GM12874 (cell line): ENCODE results near the gene MREG.

Experiments used
- TF ChIP-seq, protein P1 (sequence below): IDR thresholded peaks from 2 replicates; pipeline ENCODE4 v1.5.1; 2011; ENCODE audit warnings: low read depth, mild to moderate bottlenecking, control low read depth, low read length, moderate library complexity; ENCODE audit not compliant: insufficient read depth

MREG gene

DNA sequence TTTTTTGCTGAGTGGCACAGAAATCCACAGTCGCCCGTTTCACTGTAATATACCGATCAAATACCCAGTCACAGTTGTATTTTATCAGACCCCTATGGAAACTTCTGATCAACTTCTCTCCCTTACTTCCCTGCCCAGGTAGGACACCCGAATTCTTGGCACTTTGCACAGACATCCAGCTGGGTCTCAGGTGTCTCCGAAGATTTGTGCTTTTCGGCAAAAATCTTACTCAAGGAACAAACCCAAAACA, 596 bp downstream of the MREG start:
- TF ChIP-seq, protein P1, sequence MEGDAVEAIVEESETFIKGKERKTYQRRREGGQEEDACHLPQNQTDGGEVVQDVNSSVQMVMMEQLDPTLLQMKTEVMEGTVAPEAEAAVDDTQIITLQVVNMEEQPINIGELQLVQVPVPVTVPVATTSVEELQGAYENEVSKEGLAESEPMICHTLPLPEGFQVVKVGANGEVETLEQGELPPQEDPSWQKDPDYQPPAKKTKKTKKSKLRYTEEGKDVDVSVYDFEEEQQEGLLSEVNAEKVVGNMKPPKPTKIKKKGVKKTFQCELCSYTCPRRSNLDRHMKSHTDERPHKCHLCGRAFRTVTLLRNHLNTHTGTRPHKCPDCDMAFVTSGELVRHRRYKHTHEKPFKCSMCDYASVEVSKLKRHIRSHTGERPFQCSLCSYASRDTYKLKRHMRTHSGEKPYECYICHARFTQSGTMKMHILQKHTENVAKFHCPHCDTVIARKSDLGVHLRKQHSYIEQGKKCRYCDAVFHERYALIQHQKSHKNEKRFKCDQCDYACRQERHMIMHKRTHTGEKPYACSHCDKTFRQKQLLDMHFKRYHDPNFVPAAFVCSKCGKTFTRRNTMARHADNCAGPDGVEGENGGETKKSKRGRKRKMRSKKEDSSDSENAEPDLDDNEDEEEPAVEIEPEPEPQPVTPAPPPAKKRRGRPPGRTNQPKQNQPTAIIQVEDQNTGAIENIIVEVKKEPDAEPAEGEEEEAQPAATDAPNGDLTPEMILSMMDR, result no peak

DNA sequence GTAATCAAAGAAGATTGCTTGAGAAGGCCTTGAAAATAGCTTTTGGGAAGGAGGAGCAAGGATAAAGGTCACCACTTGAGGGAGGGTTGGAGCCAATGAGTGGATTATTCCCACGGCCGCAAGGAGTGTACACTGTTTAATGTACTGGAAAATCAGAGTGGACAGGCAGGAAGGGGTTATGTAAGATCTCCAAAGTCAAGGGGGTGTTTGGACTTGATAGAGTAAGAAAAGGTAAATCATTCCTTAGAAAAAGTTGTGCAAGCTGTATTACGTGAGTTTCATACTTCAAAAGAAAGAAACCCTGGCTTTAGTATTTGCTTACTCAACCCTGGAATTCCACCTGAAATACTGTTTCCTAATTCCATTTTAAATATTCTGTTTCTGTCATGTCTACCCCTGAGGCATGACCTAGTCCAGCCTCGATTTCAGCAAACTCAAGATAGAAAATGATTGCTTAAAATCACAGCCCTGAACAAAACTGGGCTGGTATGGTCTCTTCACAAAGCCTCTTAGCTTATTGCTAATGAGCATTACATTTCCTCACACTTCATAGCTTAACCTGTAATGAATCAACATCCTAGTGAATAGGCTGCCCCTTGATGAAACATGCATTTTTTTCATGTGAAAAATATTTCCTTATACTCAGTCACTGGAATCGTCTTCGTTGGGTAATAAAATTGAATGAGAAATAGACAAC, 1.1 kb downstream of the MREG start:
- TF ChIP-seq, protein P1, result no peak

DNA sequence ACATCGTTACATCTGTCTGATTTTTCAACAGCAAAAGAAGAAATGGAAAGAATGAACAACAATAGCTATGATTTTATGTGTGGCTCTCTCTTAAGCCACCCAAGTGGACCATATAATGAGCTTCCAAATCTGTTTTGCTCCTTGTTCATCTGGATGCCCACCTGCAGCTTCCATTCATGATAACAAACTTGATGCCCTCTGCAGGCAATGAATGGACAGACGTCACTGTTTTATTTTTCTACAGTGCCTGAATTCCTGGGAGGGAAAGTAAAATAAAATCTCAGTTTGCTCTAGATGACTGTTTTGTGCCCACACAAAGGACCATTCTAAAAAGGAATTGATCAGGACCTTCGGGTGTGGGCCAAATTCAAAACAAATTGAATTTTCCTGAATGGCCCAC, 5.0 kb downstream of the MREG start:
- TF ChIP-seq, protein P1, result no peak

DNA sequence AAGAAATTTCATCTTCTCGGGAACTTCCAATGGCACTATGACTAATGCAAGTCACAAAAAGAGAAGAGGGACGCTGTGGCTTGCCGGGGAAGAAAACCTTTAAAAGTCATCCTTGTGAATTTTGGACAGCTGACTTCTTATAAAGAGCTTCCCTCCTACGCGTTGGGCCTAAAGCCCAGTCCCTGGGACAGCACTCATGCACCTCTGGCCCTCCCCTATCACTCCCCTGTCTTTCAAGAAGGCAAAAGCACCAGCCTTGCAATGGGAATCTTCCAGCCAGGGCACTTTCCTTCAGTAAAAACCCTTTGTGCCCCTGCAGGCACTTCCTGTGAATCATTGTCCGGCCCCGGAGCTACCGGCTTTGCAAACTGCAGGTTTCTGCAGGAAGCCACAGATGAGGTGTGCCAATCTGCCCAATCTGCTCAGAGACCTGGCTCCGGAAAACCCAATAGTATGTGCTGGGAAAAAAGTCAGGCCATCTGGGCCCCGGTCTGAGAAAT, 7.1 kb downstream of the MREG start:
- TF ChIP-seq, protein P1, result no peak

DNA sequence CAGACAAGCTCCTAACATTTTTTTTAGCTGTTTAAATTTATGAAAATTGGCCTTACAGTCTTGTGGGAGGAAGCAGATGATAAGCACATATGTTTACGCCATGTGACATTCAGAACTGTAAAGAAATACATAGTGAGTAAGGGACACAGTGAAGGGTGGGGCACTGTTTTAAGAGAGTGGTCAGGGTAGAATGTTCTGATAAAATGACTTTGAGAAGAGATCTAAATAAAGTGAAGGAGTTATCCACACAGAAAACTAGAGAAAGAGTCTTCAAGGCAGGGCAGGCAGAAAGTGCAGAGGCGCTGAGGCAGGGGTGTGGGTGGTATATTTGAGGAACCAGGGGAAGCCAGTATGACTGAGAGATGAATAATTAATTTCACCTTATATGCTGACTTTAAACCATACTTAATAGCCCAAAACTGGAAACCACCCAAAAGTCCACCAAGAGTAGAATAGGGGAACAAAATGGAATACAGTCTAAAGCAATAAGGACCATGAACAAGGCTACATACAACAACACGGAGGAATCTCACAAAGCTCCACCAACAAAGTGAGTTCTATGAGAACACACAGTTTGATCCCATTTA, 8.6 kb downstream of the MREG start:
- TF ChIP-seq, protein P1, result no peak

DNA sequence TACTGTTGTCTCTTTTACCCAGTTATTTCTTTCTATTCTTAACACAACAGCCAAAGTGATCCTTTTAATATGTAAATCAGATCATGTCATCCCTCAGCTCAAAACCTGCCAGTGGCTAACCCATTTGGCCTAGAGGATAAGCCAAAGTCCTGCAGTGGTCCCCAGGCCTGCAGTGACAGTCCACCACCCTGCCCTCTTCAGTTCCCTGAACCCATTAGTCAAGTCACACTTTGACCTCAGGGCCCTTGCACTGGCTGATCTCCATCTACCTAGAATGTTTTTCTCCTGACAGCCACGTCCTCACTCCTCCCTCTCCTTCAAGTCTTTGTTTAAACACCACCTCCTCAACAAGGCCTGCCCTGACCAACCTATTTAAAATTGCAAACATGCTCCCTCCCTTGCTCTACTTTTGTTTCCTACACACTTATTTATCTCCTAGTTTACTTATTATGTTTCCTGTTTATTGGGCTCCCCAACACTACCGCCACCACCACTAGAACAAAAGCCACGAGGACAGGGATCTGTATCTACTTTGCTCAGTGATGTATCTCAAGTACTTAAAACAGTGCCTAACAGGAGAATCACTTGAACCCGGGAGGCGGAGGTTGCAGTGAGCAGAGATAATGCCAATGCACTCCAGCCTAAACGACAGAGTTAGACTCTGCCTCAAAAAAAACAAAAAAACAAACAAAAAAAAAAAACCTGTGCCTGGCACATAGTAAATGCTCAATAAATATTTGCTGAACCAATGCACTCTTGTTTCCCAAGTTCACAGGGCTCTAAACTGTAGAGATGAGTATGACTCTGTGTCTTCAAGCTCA, 9.3 kb downstream of the MREG start:
- TF ChIP-seq, protein P1, result no peak

DNA sequence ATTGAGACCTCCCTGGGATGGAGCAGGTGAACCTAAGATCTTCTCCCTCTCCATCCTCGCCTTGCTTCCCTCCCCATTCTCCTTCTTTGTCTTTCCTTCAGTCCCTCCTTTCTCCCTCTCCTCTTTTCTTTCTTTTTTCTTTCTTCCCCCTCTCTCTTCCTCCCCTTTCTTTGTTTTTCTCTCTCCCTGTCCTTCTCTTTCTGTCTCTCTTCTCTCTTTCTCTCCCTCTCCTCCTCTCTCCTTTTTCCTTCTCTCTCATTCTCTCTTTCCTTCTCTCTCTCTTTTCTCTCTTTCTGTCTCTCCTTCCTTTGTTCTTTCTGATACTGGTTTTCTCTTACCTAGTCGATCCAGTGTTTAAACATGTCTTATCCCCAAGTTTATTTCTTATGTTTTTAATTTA, 10.7 kb downstream of the MREG start:
- TF ChIP-seq, protein P1, result no peak
